ENCODE measurements around the gene RAPGEF5.

- TF ChIP-seq CTCF (IDR thresholded peaks at IDR 0.05) (no peak), POLR2A (IDR thresholded peaks at IDR 0.05) (no peak)
Measured at GRCh38 chr7:22202141-22202540, 154.8 kb downstream of the RAPGEF5 start.
